OCI-LY7 (cell line): ENCODE measurements around the gene UMAD1.

Experiments
- CTCF ChIP-seq: fragments of 200-600 bp; sonication (generic); conservative IDR thresholded peaks from 2 replicates; pipeline ENCODE4 v1.5.1; 2014; ENCODE audit warnings: mild to moderate bottlenecking, antibody characterized with exemption, low read length, moderate library complexity, mixed read lengths
- EZH2phosphoT487 ChIP-seq: fragments of 200-600 bp; sonication (generic); IDR thresholded peaks from 2 replicates; pipeline ENCODE4 v1.6.1; 2018; ENCODE audit warnings: low read depth, borderline replicate concordance, mild to moderate bottlenecking, mixed run types, antibody characterized with exemption, low read length, moderate library complexity, mixed read lengths

GRCh38 chr7:7761340-7761973, 120.9 kb downstream of the UMAD1 start:
- TF ChIP-seq CTCF (peak; percentile 74), EZH2phosphoT487 (no peak)
